ENCODE data around the gene CACNA2D3. TPM values are rescaled to one million over a fixed set of nuclear protein-coding genes. Genes with fewer than 3 reads are reported as not detected.

The CACNA2D3 gene
- total RNA-seq, 4 donors from 2014 or later = 0.83 to 5.0 (median 2.5) TPM

GRCh38 chr3:55044486-55044885 lies 922.1 kb downstream of the CACNA2D3 start:
- H3K4me3 ChIP-seq = no peak overlapping the region
- H3K4me1 ChIP-seq = no peaks in the 10 kb centered on the region
- DNase-seq = no peak
- TF ChIP-seq POLR2A (IDR thresholded peaks at IDR 0.05) (no peak), CTCF (IDR thresholded peaks at IDR 0.05) (no peak)
- intact Hi-C loops (cut with DNase I; ENCODE audit: low total_unique reads) = no loop called here
- H3K36me3 ChIP-seq = no peaks in the 10 kb centered on the region
- no peaks in the 10 kb centered on the region for H3K9me3 ChIP-seq
- H3K27me3 ChIP-seq = no peaks in the 10 kb centered on the region
- H3K27ac ChIP-seq = no peak overlapping the region

GRCh38 chr3:55059027-55059629 lies 936.8 kb downstream of the CACNA2D3 start:
- H3K9me3 ChIP-seq = peaks cover 0 to 12% of the 10 kb centered on the region in 2 donors
- no peak overlapping the region for H3K4me3 ChIP-seq
- no peak overlapping the region for H3K27ac ChIP-seq
- H3K27me3 ChIP-seq = no peaks in the 10 kb centered on the region
- H3K36me3 ChIP-seq = no peaks in the 10 kb centered on the region
- intact Hi-C loops (cut with DNase I; ENCODE audit: low total_unique reads) = no loop called here
- H3K4me1 ChIP-seq = peaks cover 0 to 6% of the 10 kb centered on the region in 2 donors
- TF ChIP-seq POLR2A (IDR thresholded peaks at IDR 0.05) = no peak
- no peak for TF ChIP-seq CTCF (IDR thresholded peaks at IDR 0.05)
- no peak for DNase-seq

GRCh38 chr3:55060896-55061719 lies 938.8 kb downstream of the CACNA2D3 start:
- no peaks in the 10 kb centered on the region for H3K27me3 ChIP-seq
- intact Hi-C loops (cut with DNase I; ENCODE audit: low total_unique reads) = no loop called here

GRCh38 chr3:55061720-55062034 lies 939.3 kb downstream of the CACNA2D3 start:
- Histone ChIP-seq H3K9me3 (no peaks in the 10 kb centered on the region), H3K4me3 (no peak overlapping the region), H3K4me1 (peaks cover 0 to 6% of the 10 kb centered on the region in 2 donors), H3K27ac (peak overlapping the region in 1 of 2 donors; percentile 2), H3K36me3 (no peaks in the 10 kb centered on the region), H3K27me3 (no peaks in the 10 kb centered on the region)
- TF ChIP-seq CTCF (IDR thresholded peaks at IDR 0.05) (no peak), POLR2A (IDR thresholded peaks at IDR 0.05) (no peak)
- DNase-seq = no peak
- intact Hi-C loops (cut with DNase I; ENCODE audit: low total_unique reads) = no loop called here

More at GRCh38 chr3:55060896-55061719, 938.8 kb downstream of the CACNA2D3 start:
- Histone ChIP-seq H3K36me3 (no peaks in the 10 kb centered on the region), H3K4me3 (no peak overlapping the region), H3K4me1 (peaks cover 0 to 6% of the 10 kb centered on the region in 2 donors), H3K9me3 (no peaks in the 10 kb centered on the region), H3K27ac (peak overlapping the region in 1 of 2 donors; percentile 2)
- TF ChIP-seq POLR2A (IDR thresholded peaks at IDR 0.05) = no peak
- no peak for TF ChIP-seq CTCF (IDR thresholded peaks at IDR 0.05)
- no peak for DNase-seq

GRCh38 chr3:55064164-55064563 lies 941.8 kb downstream of the CACNA2D3 start:
- no peak for DNase-seq
- Histone ChIP-seq H3K27me3 (no peaks in the 10 kb centered on the region), H3K9me3 (no peaks in the 10 kb centered on the region), H3K36me3 (no peaks in the 10 kb centered on the region), H3K4me1 (peaks cover 0 to 6% of the 10 kb centered on the region in 2 donors), H3K27ac (no peak overlapping the region), H3K4me3 (no peak overlapping the region)
- TF ChIP-seq POLR2A (IDR thresholded peaks at IDR 0.05) (no peak), CTCF (IDR thresholded peaks at IDR 0.05) (no peak)
- intact Hi-C loops (cut with DNase I; ENCODE audit: low total_unique reads) = no loop called here

Data from uterus (tissue), 4 donors.